A549 (cell line): ENCODE results near the gene ZNF597. TPM values are rescaled to one million over a fixed set of nuclear protein-coding genes. Genes with fewer than 3 reads are reported as not detected.
A peak's percentile ranks its signal among the peaks of the same experiment; 100 is the strongest.

Source experiments
- ATOH8 ChIP-seq: fragments of 250-450 bp; sonication (Bioruptor Pico); IDR thresholded peaks from 2 replicates; pipeline ENCODE4 v1.5.0; 2020; ENCODE audit warnings: low read depth, mild to moderate bottlenecking, moderate library complexity
- BCL3 ChIP-seq: fragments of >200 bp; sonication (Bioruptor Twin); formaldehyde crosslinking; IDR thresholded peaks from 3 replicates; pipeline ENCODE4 v1.6.1; 2016
- CBX2 ChIP-seq: fragments of 200-600 bp; sonication (generic); IDR thresholded peaks from 2 replicates; pipeline ENCODE4 v1.6.1; 2016; ENCODE audit warnings: low read depth, mild to moderate bottlenecking, borderline replicate concordance
- CEBPB ChIP-seq, 2 experiments: fragments of >200 bp in 1 of 2; sonication (Bioruptor Twin) in 1 of 2; formaldehyde crosslinking in 1 of 2; IDR thresholded peaks; 2 replicates each; pipeline ENCODE4 v1.6.1; 2012 to 2016
- CHD2 ChIP-seq: fragments of 150-350 bp; IDR thresholded peaks from 2 replicates; pipeline ENCODE4 v1.6.1; 2014; ENCODE audit warnings: low read length; ENCODE audit not compliant: partially characterized antibody
- FOSL2 ChIP-seq, 2 experiments: fragments of 450-650 bp in 1 of 2; fragments of >200 bp in 1 of 2; sonication (Bioruptor Twin) in 1 of 2; formaldehyde crosslinking; IDR thresholded peaks; 2 replicates each; pipeline versions ENCODE4 v1.5.0 to v1.6.1; 2016 to 2020; ENCODE audit warnings: mild to moderate bottlenecking in 1 of 2, moderate library complexity in 1 of 2
- GATA3 ChIP-seq: IDR thresholded peaks from 2 replicates; pipeline ENCODE4 v1.6.1; 2012; ENCODE audit warnings: borderline replicate concordance
- HOXA7 ChIP-seq: fragments of 250-450 bp; sonication (Bioruptor Pico); IDR thresholded peaks from 2 replicates; pipeline ENCODE4 v1.5.0; 2020; ENCODE audit warnings: mild to moderate bottlenecking, moderate library complexity
- HOXB13 ChIP-seq: fragments of 250-450 bp; sonication (Bioruptor Pico); IDR thresholded peaks from 2 replicates; pipeline ENCODE4 v1.5.0; 2020; ENCODE audit warnings: low read depth, mild to moderate bottlenecking, moderate library complexity
- JUNB ChIP-seq: fragments of >200 bp; sonication (Bioruptor Twin); formaldehyde crosslinking; IDR thresholded peaks from 2 replicates; pipeline ENCODE4 v1.6.1; 2016
- KDM1A ChIP-seq: fragments of 200-600 bp; sonication (generic); IDR thresholded peaks from 2 replicates; pipeline ENCODE4 v1.6.1; 2016; ENCODE audit warnings: low read depth, mild to moderate bottlenecking
- KDM5A ChIP-seq: fragments of 200-600 bp; sonication (generic); IDR thresholded peaks from 2 replicates; pipeline ENCODE4 v1.6.1; 2016; ENCODE audit warnings: antibody characterized with exemption, mild to moderate bottlenecking
- MAX ChIP-seq: IDR thresholded peaks from 2 replicates; pipeline ENCODE4 v1.6.1; 2012
- MYC ChIP-seq: IDR thresholded peaks from 2 replicates; pipeline ENCODE4 v1.6.1; 2012; ENCODE audit warnings: mild to moderate bottlenecking, inconsistent platforms, low read length, improper control_type of control experiment, borderline replicate concordance
- PBX3 ChIP-seq: IDR thresholded peaks from 2 replicates; pipeline ENCODE4 v1.6.1; 2012
- POLR2A ChIP-seq: IDR thresholded peaks from 2 replicates; pipeline ENCODE4 v1.6.1; 2012; ENCODE audit warnings: mild to moderate bottlenecking, low read length
- POLR2AphosphoS2 ChIP-seq: conservative IDR thresholded peaks from 2 replicates; pipeline ENCODE4 v1.6.1; 2012; ENCODE audit warnings: low read length, improper control_type of control experiment, inconsistent platforms
- REST ChIP-seq: fragments of 200-600 bp; sonication (generic); IDR thresholded peaks from 2 replicates; pipeline ENCODE4 v1.6.1; 2016; ENCODE audit warnings: antibody characterized with exemption, mild to moderate bottlenecking, moderate library complexity
- RFX5 ChIP-seq: fragments of 450-650 bp; IDR thresholded peaks from 2 replicates; pipeline ENCODE4 v1.7.1; 2014; ENCODE audit warnings: antibody characterized with exemption, mild to moderate bottlenecking, moderate library complexity
- TFCP2L1 ChIP-seq: fragments of 250-450 bp; sonication (Bioruptor Pico); IDR thresholded peaks from 2 replicates; pipeline ENCODE4 v1.5.0; 2021; ENCODE audit warnings: mild to moderate bottlenecking
- USF2 ChIP-seq: fragments of 450-650 bp; IDR thresholded peaks from 2 replicates; pipeline ENCODE4 v1.6.1; 2014; ENCODE audit warnings: antibody characterized with exemption
- ZSCAN20 ChIP-seq: fragments of 250-450 bp; sonication (Bioruptor Pico); IDR thresholded peaks from 2 replicates; pipeline ENCODE4 v1.8.0; 2022; ENCODE audit warnings: mild to moderate bottlenecking, moderate library complexity
- polyA plus RNA-seq, 4 experiments: library from polyadenylated mRNA; depleted of rRNA in 3 of 4; stranded (reverse); fragments of >200 nt; fragmentation: RNase III in 1 of 4; extraction: RNeasy Plus Mini Kit Qiagen cat#74134 plus additional on column Dnase treatment in 1 of 4; gene quantifications; 2 replicates in 3 of 4; 3 replicates in 1 of 4; pipeline ENCODE4 v1.2.3, GENCODE V29; 2011 to 2017

ZNF597 gene
- polyA plus RNA-seq, 2 of the 4 experiments (the other 2 are of a cell fraction), result 1.1 to 1.9 TPM

- peak; percentile 94 for TF ChIP-seq REST
- peak; percentile 85 for TF ChIP-seq MYC
- no peak; the same call in 1 of the 2 replicates for TF ChIP-seq RFX5
- peak; percentile 75 for TF ChIP-seq MAX
- 0 out of 2 replicates have a peak, but pooled peaks have one; percentile 25 for TF ChIP-seq KDM5A
- TF ChIP-seq TFCP2L1 (CRISPR knock-in tag), result peak; percentile 92
- TF ChIP-seq ATOH8 (CRISPR knock-in tag), result 0 out of 2 replicates have a peak, but pooled peaks have one; percentile 34
- no peak for TF ChIP-seq KDM1A
- peak; percentile 85 for TF ChIP-seq USF2
- TF ChIP-seq FOSL2 (IDR thresholded peaks at IDR 0.05), result no peak
- 0 out of 2 replicates have a peak, but pooled peaks have one; percentile 10 for TF ChIP-seq FOSL2 (CRISPR knock-in tag; IDR thresholded peaks at IDR 0.05)
- no peak for TF ChIP-seq CBX2
- no peak for TF ChIP-seq HOXB13
- TF ChIP-seq PBX3, result no peak
- TF ChIP-seq POLR2A, result peak; percentile 78
- no peak for TF ChIP-seq JUNB
- no peak for TF ChIP-seq HOXA7 (CRISPR knock-in tag)
- TF ChIP-seq ZSCAN20 (CRISPR knock-in tag), result no peak
- no peak for TF ChIP-seq GATA3
- TF ChIP-seq POLR2AphosphoS2, result no peak
- TF ChIP-seq BCL3, result peak; percentile 71; the same call in 2 of the 3 replicates
- TF ChIP-seq CHD2, result peak; percentile 88
- TF ChIP-seq CEBPB (IDR thresholded peaks at IDR 0.05), result peak; percentile 49 to 56; a peak in 1 of 4 replicates
These were observed 14.3 kb upstream of the ZNF597 start (continued) for GRCh38 chr16:3457434-3458252.
